ENCODE measurements around the gene HOXB6.

The HOXB6 gene

GRCh38 chr17:48593840-48594537 is 10.8 kb downstream of the HOXB6 start:
- DNase-seq = peak; percentile 87

DNA sequence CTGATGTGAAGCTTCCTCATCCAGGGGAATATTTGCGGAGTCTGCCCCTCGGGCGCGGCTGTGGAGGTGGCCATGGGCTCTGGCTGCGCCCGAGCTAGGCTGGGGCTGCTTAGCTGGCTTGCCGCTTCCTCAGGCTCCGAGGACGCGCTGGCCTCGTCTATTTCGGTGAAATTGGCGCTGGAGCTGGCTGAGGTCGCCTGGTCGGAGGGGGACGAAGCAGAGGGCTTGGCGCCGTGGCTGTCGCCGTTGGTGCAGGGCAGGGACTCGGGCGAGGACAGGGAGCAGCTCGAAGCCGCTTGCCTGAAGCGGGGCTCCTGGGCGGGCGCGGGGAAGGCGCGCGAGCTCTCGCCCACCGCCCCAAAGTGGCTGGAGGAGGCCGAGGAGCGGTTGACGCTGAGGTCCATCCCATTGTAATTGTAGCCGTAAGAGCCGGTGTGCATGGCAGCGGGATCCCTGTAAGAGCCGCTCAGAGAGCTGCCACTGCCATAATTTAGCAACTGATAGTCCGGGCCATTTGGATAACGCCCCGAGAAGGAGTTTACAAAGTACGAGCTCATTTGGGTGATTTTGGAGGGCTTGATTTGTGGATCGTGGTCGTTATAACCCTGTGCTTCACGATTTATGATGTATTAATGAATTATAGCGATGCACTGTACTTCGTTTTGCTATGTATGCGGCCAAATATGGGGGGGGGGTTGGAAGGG is 11.5 kb downstream of the HOXB6 start, which contains the start of gene HOXB5:
HOXB5 (minus strand) TSS at position 654 of the 704 bp plus-strand sequence; CDS start at position 557, 97 bp downstream.
- DNase-seq = no peak

DNA sequence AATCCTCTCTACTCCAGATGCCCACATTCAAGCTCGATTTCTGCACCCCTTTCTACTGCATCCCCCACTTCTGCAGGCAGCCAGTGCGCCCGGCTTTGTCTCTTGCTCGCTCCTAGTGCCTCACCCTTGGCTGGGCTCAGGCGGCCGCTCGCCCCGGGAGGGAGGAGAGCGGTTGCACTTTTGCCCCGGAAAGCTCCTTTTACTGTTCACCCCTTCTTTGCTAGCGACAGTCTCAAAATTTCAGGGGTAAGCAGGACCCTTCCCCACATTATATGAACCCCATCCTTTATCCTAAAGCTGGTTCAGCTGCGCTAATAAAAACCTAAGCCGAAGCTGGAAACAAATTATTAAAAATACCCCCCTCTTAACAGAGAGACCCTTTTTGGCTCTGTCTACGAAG is 12.2 kb downstream of the HOXB6 start:
- no peak for DNase-seq

GRCh38 chr17:48592057-48592514 is 12.7 kb downstream of the HOXB6 start:
- DNase-seq = no peak

GRCh38 chr17:48591255-48592056 is 13.3 kb downstream of the HOXB6 start:
- no peak for DNase-seq

DNA sequence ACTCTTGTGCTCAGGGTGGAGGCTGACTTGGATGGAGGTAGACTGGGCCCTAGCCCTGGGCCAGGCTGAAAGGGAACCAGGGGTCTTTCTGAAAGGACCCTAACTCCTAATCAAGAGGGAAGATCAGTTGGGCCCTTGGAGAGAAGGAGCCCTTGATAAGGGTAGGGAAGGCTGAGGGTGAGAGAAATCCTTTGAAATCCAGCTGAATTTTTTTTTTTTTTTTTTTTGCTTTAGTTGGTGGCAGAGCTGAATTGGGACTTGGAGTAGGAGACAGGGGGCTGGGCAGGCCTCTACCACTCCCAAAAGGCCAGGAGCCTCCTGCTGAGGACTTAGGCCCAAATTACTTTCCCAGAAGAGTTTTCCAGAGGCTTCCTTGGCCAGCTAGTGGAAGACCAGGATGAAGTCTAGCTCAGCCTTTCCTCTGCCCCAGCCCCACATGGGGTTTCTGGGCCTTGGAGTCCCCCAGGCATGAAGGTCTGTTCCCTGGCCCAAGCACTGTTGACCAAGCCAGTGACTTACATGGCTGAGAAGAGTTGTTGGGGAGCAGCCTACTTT is 14.1 kb downstream of the HOXB6 start:
- DNase-seq = no peak

DNA sequence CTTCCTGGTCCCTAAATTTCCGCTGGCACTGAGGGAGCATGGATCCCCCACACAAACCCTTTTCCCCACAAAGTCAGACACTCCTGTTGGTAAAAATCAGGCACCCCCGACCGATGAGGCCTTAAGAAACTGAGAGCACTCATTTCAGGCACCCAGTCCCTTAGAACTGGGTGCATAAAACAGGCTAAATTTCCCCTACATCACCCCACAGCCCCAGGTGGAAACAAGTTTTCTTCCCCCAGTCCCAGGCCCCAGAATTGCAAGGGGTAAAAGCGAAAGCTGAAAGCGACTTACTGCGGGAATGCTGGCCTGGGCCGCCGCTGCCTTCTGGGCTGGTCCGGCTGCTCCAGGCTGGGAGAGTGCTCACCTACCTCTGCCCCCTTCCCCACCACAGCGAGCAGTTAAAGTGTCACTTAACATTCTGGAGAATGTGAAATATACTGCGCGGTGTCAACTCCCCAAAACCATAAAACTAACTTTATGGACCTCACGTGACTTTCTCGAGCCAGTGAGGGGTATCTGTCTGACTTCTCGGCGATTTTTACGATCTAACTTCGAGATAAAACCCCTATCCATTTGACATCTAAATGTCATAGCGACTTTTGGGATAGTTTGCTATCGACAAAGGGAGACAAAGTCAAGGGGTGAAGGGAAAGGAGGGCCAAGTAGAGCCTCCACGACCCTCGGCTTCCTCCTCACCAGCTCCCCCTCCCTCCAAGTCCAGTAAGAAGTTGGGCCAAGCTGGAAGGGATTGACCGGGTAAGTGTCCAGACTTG is 14.8 kb downstream of the HOXB6 start, which contains the start of gene HOXB3:
HOXB3 (minus strand) TSS at position 411 of the 776 bp plus-strand sequence. CDS start 37,767 bp downstream, outside the sequence.
- no peak for DNase-seq

- DNase-seq = no peak
Measured at GRCh38 chr17:48589060-48589830, 15.5 kb downstream of the HOXB6 start.

- DNase-seq = no peak
Measured at GRCh38 chr17:48588528-48588927, 16.3 kb downstream of the HOXB6 start.

DNA sequence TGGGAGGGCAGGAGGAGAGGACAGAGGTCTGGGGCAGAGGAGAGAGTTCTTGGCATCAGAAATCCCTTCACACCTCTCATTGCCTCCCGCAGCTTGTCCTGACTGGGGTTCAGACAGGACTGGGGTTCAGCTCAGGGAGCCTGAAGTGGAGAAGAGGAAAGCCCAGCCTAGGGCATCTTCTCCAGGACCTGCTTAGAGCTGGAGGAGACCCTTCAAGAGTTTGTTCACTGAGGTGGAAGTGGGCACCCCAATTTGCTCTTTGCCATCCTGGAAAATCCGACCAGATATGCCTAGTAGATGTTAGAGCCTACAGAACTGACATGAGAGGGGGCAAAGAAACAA is 16.7 kb downstream of the HOXB6 start:
- no peak for DNase-seq

- no peak for DNase-seq
Measured at GRCh38 chr17:48587276-48588073, 17.3 kb downstream of the HOXB6 start.

DNA sequence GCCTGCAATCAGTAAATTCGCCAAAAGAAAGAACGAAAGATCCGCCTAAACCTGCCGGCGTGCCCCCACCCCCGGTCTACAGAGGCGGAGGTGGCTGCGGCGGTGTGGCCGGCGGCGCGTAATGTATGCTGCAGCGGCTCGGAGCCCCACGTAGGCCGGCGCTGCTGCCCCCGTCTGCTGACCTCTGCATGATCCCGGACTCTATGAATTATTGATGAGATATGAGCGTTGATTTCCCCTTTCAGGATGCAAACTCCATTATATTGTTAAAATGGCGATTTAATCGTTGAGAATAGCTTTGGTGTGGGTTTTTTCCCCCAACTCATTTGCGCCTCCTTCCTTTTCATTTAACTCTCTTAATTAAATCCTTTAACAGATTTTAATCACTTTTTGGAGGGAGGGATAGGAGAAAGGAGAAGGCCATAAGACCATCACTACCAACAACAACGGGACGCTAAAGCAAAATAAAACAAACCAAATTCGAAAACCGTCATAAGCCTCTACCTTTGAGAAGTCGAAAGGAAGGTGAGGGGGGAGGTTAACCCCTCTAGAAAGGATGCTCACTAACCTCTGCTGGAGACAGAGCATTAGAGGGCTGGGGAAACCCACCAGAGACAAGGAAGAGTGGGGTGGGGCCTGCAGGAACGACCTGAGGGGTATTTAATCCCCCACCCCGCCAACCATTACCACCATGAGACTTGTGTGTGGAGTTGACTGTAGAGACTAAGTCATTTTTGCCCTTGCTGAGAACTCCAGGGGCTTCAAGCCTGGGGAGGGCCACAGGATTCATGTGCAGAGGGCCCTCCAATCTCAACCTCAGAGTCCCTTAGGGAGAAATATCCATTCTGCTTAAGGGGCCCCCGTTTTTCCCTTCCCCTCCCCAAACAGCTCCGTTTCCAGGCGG is 18.2 kb downstream of the HOXB6 start:
- DNase-seq = no peak

- DNase-seq = no peak
Measured at GRCh38 chr17:48584223-48584741, 20.5 kb downstream of the HOXB6 start.

GRCh38 chr17:48583708-48584222 is 21.0 kb downstream of the HOXB6 start:
- no peak for DNase-seq

DNA sequence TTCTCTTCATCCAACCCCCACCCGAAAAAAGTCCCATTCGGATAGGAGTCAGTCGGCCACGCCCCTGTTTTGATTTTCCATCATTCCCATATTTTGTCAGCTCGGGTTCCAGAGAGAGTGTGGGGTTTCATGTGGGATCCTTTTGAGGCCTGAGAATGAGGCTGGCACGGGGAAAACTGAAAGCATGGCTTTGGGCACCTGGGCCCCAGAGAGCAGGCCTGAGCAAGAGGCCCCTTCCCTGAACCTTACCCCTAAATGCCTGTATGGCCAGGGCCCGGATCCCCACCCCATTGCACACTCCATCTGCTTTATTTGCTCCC is 22.1 kb downstream of the HOXB6 start:
- DNase-seq = no peak

DNA sequence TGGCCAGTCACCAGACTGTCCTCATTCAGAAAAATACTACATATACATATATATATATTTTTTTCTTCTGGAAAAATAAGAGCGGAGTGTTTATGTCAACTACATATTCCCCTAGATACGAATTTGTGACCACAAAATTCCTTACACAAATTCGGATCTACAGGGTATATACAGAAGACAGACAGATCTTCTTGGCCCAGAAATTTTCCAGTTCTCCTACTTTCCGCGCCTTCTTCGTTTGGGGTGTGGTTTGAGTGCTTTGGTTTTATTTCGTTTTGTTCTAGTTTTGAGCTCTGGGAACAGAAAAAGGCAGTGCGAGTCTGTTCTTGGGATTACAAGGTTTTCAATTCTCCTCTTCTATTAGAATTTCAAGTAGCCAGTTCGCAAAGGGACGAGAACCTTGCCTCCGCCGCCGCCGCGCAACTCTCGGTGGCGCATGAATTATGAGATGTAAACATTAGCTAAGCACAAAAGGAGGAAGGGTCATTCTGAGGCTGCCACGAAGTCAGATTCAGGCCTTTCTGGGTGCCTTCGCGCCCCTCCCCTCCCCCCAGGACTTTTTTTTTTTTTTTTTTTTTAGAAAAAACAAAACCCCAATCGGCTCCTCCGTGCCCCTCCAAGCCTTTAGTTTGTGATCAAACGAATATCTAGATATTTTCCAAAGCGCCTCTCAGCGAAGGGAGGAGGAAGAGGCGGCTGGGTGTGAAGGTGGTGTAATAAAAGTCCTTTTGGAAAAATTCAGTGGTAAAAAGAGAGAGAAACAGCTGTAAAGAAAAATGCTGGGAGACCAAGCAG is 24.8 kb downstream of the HOXB6 start:
- DNase-seq = peak; percentile 75

- no peak for DNase-seq
Measured at GRCh38 chr17:48579471-48579759, 25.4 kb downstream of the HOXB6 start.
